ENCODE data around the gene MYO1B. TPM values are rescaled to one million over a fixed set of nuclear protein-coding genes. Genes with fewer than 3 reads are reported as not detected.

The MYO1B gene
- total and polyA plus RNA-seq, 10 of the 15 experiments (the other 5 are each of a cell fraction or from before 2014, with no cell fraction given), result 0.10 to 4.2 (median 1.6) TPM

GRCh38 chr2:191347154-191347553 is 102.0 kb downstream of the MYO1B start:
- Histone ChIP-seq H3K9me3 (replicated peaks; ENCODE audit: control insufficient read depth, insufficient read depth, low read length) (no peaks in the 10 kb centered on the region), H3K9ac (ENCODE audit: control insufficient read depth, insufficient read depth, low read length) (no peak overlapping the region), H3K27me3 (replicated peaks in 1 of 2; ENCODE audit: control insufficient read depth in 2 of 2, insufficient read depth in 2 of 2, low read length in 1 of 2) (no peaks in the 10 kb centered on the region), H3K27ac (ENCODE audit: control insufficient read depth, insufficient read depth) (no peak overlapping the region), H3K4me3 (no peak overlapping the region), H4K20me1 (ENCODE audit: control insufficient read depth, insufficient read depth) (no peaks in the 10 kb centered on the region), H3K36me3 (ENCODE audit: control insufficient read depth in 2 of 2, insufficient read depth in 2 of 2, low read length in 1 of 2) (no peaks in the 10 kb centered on the region), H2AFZ (ENCODE audit: control insufficient read depth, low read depth, low read length) (no peak overlapping the region), H3K79me2 (ENCODE audit: control insufficient read depth, insufficient read depth, low read length) (no peaks in the 10 kb centered on the region), H3K4me1 (ENCODE audit: control insufficient read depth, insufficient read depth, low read length) (no peaks in the 10 kb centered on the region), H3K4me2 (ENCODE audit: control insufficient read depth, insufficient read depth) (no peak overlapping the region)
- no peak for TF ChIP-seq HDAC2 (IDR thresholded peaks at IDR 0.05)
- TF ChIP-seq CBX5 (IDR thresholded peaks at IDR 0.05; ENCODE audit: low read depth), result no peak
- no peak for TF ChIP-seq RELB (IDR thresholded peaks at IDR 0.05; ENCODE audit: low read depth)
- no peak for TF ChIP-seq KAT2A (conservative IDR thresholded peaks at IDR 0.05; ENCODE audit: control insufficient read depth, low read depth, low read length)
- no peak for TF ChIP-seq CBX3 (IDR thresholded peaks at IDR 0.05; ENCODE audit: borderline replicate concordance, low read depth)
- TF ChIP-seq POLR2AphosphoS2 (IDR thresholded peaks at IDR 0.05; ENCODE audit: low read depth, low read length), result no peak
- no peak for TF ChIP-seq TCF3 (IDR thresholded peaks at IDR 0.05; ENCODE audit: borderline replicate concordance, insufficient read depth, low read depth, low read length)
- TF ChIP-seq BRCA1 (IDR thresholded peaks at IDR 0.05; ENCODE audit: low read depth, low read length), result no peak
- TF ChIP-seq PML (IDR thresholded peaks at IDR 0.05; ENCODE audit: low read length), result no peak
- TF ChIP-seq ZBTB33 (IDR thresholded peaks at IDR 0.05), result no peak
- CTCF ChIA-PET, result no interaction called here
- no peak for ATAC-seq
- 12% methylated on average over 2 of the region's 2 CpGs for WGBS (ENCODE audit: insufficient coverage, insufficient replicate concordance, low lambda C conversion rate, missing lambda C conversion rate)
- RAD21 ChIA-PET (ENCODE audit: unreplicated experiment), result no interaction called here
- no peak for DNase-seq (ENCODE audit: low read depth, low spot score)
- intact Hi-C loops (cut with micrococcal nuclease; ENCODE audit: unreplicated experiment) (no loop called here), in situ Hi-C loops (cut with MboI) (no loop called here)
- POLR2A ChIA-PET, result no interaction called here
- SMC1A ChIA-PET (ENCODE audit: uncharacterized antibody, unreplicated experiment), result no interaction called here
- BruUV-seq (replicated peaks), result no TSS peak
- FAIRE-seq, result no peak

All from GM12878 (cell line).